ENCODE data around the gene AUNIP. TPM values are rescaled to one million over a fixed set of nuclear protein-coding genes. Genes with fewer than 3 reads are reported as not detected.

Gene AUNIP
- total and polyA plus RNA-seq, 2 donors (not counting 1 experiment from before 2014, with no cell fraction given): 0.33 to 1.2 TPM

DNA sequence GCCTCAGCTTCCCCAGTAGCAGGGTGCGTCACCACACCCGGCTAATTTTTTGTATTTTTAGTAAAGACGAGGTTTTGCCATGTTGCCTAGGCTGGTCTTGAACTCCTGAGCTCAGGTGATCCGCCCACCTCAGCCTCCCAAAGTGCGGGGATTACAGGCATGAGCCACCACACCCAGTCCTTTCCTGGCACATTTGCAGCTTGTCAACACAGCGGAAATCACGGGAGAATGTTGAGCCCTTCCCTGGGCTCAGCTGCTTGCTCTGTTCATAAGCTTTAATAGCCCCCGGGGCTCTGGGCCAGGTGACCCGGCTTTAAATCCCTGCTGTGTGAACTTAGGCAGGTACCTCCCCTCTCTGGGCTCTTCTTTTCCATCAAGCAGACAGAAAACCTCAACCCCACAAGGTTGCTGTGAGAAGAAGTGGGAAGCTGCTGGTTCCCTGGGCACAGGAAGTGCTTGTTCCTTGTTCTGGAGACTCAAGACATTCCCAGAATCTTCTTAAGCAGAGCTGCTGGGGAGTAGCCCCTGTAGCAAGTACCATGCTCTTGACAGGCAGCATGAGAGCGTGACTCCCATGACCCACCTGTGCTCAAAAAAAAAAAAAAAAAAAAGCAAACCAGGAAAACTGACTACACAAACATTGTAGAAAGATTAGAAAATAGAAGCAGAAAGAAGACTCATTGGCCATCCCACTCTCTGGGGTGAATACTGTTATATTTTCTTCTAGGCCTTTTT, 73.8 kb downstream of the AUNIP start:
- no peaks in the 10 kb centered on the region for H4K20me1 ChIP-seq (ENCODE audit: control insufficient read depth, extremely low read depth, insufficient read depth, low read length)
- no peak overlapping the region for H2AFZ ChIP-seq (ENCODE audit: low read length)
- no peak overlapping the region for H3K27ac ChIP-seq (ENCODE audit: insufficient read depth, low read length)
- H3K9me3 ChIP-seq (ENCODE audit: control insufficient read depth, insufficient read depth, low read depth, low read length): no peaks in the 10 kb centered on the region
- no peak for DNase-seq (ENCODE audit: low read depth in 2 of 2)
- H3K27me3 ChIP-seq (ENCODE audit: control insufficient read depth, insufficient read depth, low read length): no peaks in the 10 kb centered on the region
- no peaks in the 10 kb centered on the region for H3K79me2 ChIP-seq (ENCODE audit: control insufficient read depth, insufficient read depth, low read length)
- H3K4me1 ChIP-seq (ENCODE audit: control insufficient read depth, extremely low read depth, insufficient read depth, low read length): peaks cover 14% of the 10 kb centered on the region
- no peak overlapping the region for H3K9ac ChIP-seq (ENCODE audit: insufficient read depth, low read length)
- no peak overlapping the region for H3K4me3 ChIP-seq (replicated peaks in 1 of 4; ENCODE audit: control extremely low read depth in 1 of 4, insufficient read depth in 1 of 4, low read depth in 3 of 4, low read length in 4 of 4)
- no peak overlapping the region for H3K4me2 ChIP-seq (ENCODE audit: extremely low read depth, insufficient read depth, low read length)
- no peak for TF ChIP-seq EZH2 (IDR thresholded peaks at IDR 0.05; ENCODE audit: low read length, missing control alignments)
- no peak for TF ChIP-seq CTCF (conservative IDR thresholded peaks at IDR 0.05 in 1 of 2, IDR thresholded peaks at IDR 0.05 in 1 of 2; ENCODE audit: low read depth in 1 of 2, low read length in 2 of 2)
- no peaks in the 10 kb centered on the region for H3K36me3 ChIP-seq (ENCODE audit: control insufficient read depth, insufficient read depth, low read length)

- Histone ChIP-seq H3K79me2 (ENCODE audit: control insufficient read depth, insufficient read depth, low read length) (no peaks in the 10 kb centered on the region), H4K20me1 (ENCODE audit: control insufficient read depth, extremely low read depth, insufficient read depth, low read length) (no peaks in the 10 kb centered on the region), H3K4me1 (ENCODE audit: control insufficient read depth, extremely low read depth, insufficient read depth, low read length) (peaks cover 14% of the 10 kb centered on the region), H3K27me3 (ENCODE audit: control insufficient read depth, insufficient read depth, low read length) (peaks cover 2% of the 10 kb centered on the region), H3K4me2 (ENCODE audit: extremely low read depth, insufficient read depth, low read length) (no peak overlapping the region), H3K9me3 (ENCODE audit: control insufficient read depth, insufficient read depth, low read depth, low read length) (no peaks in the 10 kb centered on the region), H3K36me3 (ENCODE audit: control insufficient read depth, insufficient read depth, low read length) (no peaks in the 10 kb centered on the region), H2AFZ (ENCODE audit: low read length) (no peak overlapping the region), H3K4me3 (replicated peaks in 1 of 4; ENCODE audit: control extremely low read depth in 1 of 4, insufficient read depth in 1 of 4, low read depth in 3 of 4, low read length in 4 of 4) (no peak overlapping the region), H3K9ac (ENCODE audit: insufficient read depth, low read length) (no peak overlapping the region), H3K27ac (ENCODE audit: insufficient read depth, low read length) (no peak overlapping the region)
- peak in 1 of 2 donors; percentile 49 for DNase-seq (ENCODE audit: low read depth in 2 of 2)
- TF ChIP-seq EZH2 (IDR thresholded peaks at IDR 0.05; ENCODE audit: low read length, missing control alignments): no peak
- no peak for TF ChIP-seq CTCF (conservative IDR thresholded peaks at IDR 0.05 in 1 of 2, IDR thresholded peaks at IDR 0.05 in 1 of 2; ENCODE audit: low read depth in 1 of 2, low read length in 2 of 2)
These were observed 74.6 kb downstream of the AUNIP start for GRCh38 chr1:25784575-25785051.

Other genes starting within 250 kb of the AUNIP start
- gene MAN1C1, start 242.7 kb downstream of the AUNIP start, total RNA-seq: 14.6 and 17.7 TPM in 2 replicates
- 10.4 and 51.4 TPM in 2 replicates for gene MAN1C1, start 242.7 kb downstream of the AUNIP start, polyA plus RNA-seq
- 11.0 and 19.3 TPM in 2 replicates for gene SELENON, start 59.3 kb downstream of the AUNIP start, total RNA-seq
- gene SELENON, start 59.3 kb downstream of the AUNIP start, polyA plus RNA-seq: 67.6 and 69.5 TPM in 2 replicates
- gene MTFR1L, start 39.5 kb downstream of the AUNIP start, total RNA-seq: 38.3 and 41.1 TPM in 2 replicates
- 47.0 and 56.0 TPM in 2 replicates for gene MTFR1L, start 39.5 kb downstream of the AUNIP start, polyA plus RNA-seq
- 11.6 and 15.9 TPM in 2 replicates for gene PAQR7, start 16.3 kb upstream of the AUNIP start, total RNA-seq
- 7.4 and 12.8 TPM in 2 replicates for gene PAQR7, start 16.3 kb upstream of the AUNIP start, polyA plus RNA-seq
- gene STMN1, start 47.0 kb upstream of the AUNIP start, total RNA-seq: 46.2 and 90.7 TPM in 2 replicates
- gene STMN1, start 47.0 kb upstream of the AUNIP start, polyA plus RNA-seq: 94.7 and 304 TPM in 2 replicates
- 8.2 and 11.7 TPM in 2 replicates for gene PAFAH2, start 138.6 kb upstream of the AUNIP start, total RNA-seq
- gene PAFAH2, start 138.6 kb upstream of the AUNIP start, polyA plus RNA-seq: 8.3 and 11.3 TPM in 2 replicates
- 0.26 and 0.33 TPM in 2 replicates for gene EXTL1, start 162.3 kb upstream of the AUNIP start, total RNA-seq
- 0.14 and 0.39 TPM in 2 replicates for gene EXTL1, start 162.3 kb upstream of the AUNIP start, polyA plus RNA-seq
- gene SLC30A2, start 186.7 kb upstream of the AUNIP start, total RNA-seq: not detected in 2 replicates
- gene SLC30A2, start 186.7 kb upstream of the AUNIP start, polyA plus RNA-seq: not detected in 2 replicates
- gene TRIM63, start 208.2 kb upstream of the AUNIP start, total RNA-seq: not detected in 2 replicates
- gene TRIM63, start 208.2 kb upstream of the AUNIP start, polyA plus RNA-seq: not detected in 2 replicates